ENCODE measurements around the gene LMTK3. TPM values are rescaled to one million over a fixed set of nuclear protein-coding genes. Genes with fewer than 3 reads are reported as not detected.

LMTK3 gene
- total and polyA plus RNA-seq, 9 of the 15 experiments (the other 6 are each of a cell fraction or from before 2014, with no cell fraction given) = 0.35 to 12.3 (median 2.0) TPM; not detected in 2

GRCh38 chr19:48551437-48552302, 40.0 kb upstream of the LMTK3 start, which contains the start of gene SULT2B1:
SULT2B1 (plus strand) TSS chr19:48552172; CDS start chr19:48552253, 81 bp downstream.
- DNase-seq (ENCODE audit: extremely low read depth in 1 of 4, low spot score in 3 of 4) (no peak), FAIRE-seq (no peak), ATAC-seq (no peak)
- Histone ChIP-seq H3K27me3 (ENCODE audit: control insufficient read depth in 2 of 2, insufficient read depth in 2 of 2, low read length in 2 of 2) (peaks cover 0 to 17% of the 10 kb centered on the region in 2 experiments; a peak in 3 of 5 replicates), H3K9me1 (ENCODE audit: control insufficient read depth, insufficient read depth, low read length) (no peaks in the 10 kb centered on the region), H3K36me3 (ENCODE audit: control insufficient read depth, insufficient read depth, low read length) (no peaks in the 10 kb centered on the region), H3K9ac (ENCODE audit: insufficient read depth in 1 of 2, low read depth in 2 of 2, low read length in 2 of 2) (peak within 1 kb of the TSS in 1 of 2 experiments; percentile 74; a peak in 2 of 4 replicates), H3K4me2 (ENCODE audit: insufficient read depth, low read length) (no peak within 1 kb of the TSS), H3K4me1 (replicated peaks in 1 of 2; ENCODE audit: control insufficient read depth in 2 of 2, insufficient read depth in 2 of 2, low read length in 2 of 2) (peaks cover 8 to 22% of the 10 kb centered on the region in 2 experiments; a peak in 3 of 5 replicates), H2AFZ (ENCODE audit: low read depth, low read length) (no peak within 1 kb of the TSS), H3K9me3 (replicated peaks; ENCODE audit: control insufficient read depth, insufficient read depth, low read depth, low read length) (no peaks in the 10 kb centered on the region), H3K79me2 (ENCODE audit: control insufficient read depth, insufficient read depth, low read length) (no peaks in the 10 kb centered on the region), H4K20me1 (replicated peaks; ENCODE audit: control insufficient read depth, insufficient read depth, low read length) (no peaks in the 10 kb centered on the region; the same call in 1 of the 2 replicates), H3K4me3 (no peak within 1 kb of the TSS), H3K27ac (ENCODE audit: extremely low read depth, low read depth, low read length) (no peak within 1 kb of the TSS)
- in situ Hi-C loops (cut with MboI) (no loop called here), intact Hi-C loops (cut with micrococcal nuclease) (no loop called here)
- 28% methylated on average over 29 of the region's 36 CpGs for WGBS (ENCODE audit: insufficient coverage, low coverage, missing lambda C conversion rate)
- no TSS peak for BruUV-seq (replicated peaks)
- ChIA-PET POLR2A (no interaction called here), CTCF (ENCODE audit: low intra/inter-chr PET ratio) (no interaction called here)
- no peak for TF ChIP-seq HDAC6 (IDR thresholded peaks at IDR 0.05; ENCODE audit: low read depth, low read length)
- peak; percentile 96 for TF ChIP-seq ZNF24 (IDR thresholded peaks at IDR 0.05)
- 0 out of 2 replicates have a peak, but pooled peaks have one; percentile 33 for TF ChIP-seq PTBP1 (IDR thresholded peaks at IDR 0.05; ENCODE audit: low read depth, low read length)
- peak; percentile 77 for TF ChIP-seq MIER1 (IDR thresholded peaks at IDR 0.05; ENCODE audit: low read depth)
- no peak for TF ChIP-seq RFX5 (IDR thresholded peaks at IDR 0.05; ENCODE audit: low read depth, low read length)
- no peak for TF ChIP-seq UBTF (IDR thresholded peaks at IDR 0.05; ENCODE audit: borderline replicate concordance in 1 of 2, low read depth in 2 of 2, low read length in 2 of 2)
- no peak for TF ChIP-seq C11orf30 (IDR thresholded peaks at IDR 0.05; ENCODE audit: low read depth)
- no peak for TF ChIP-seq CHD2 (IDR thresholded peaks at IDR 0.05; ENCODE audit: low read depth, low read length)
- no peak for TF ChIP-seq ARID2 (IDR thresholded peaks at IDR 0.05)
- TF ChIP-seq ZNF318 (IDR thresholded peaks at IDR 0.05; ENCODE audit: borderline replicate concordance in 1 of 2, low read depth in 1 of 2) = no peak
- no peak for TF ChIP-seq FIP1L1 (IDR thresholded peaks at IDR 0.05; ENCODE audit: low read depth, low read length, poor library complexity, severe bottlenecking)
